ENCODE data around the gene PLAC1. TPM values are rescaled to one million over a fixed set of nuclear protein-coding genes. Genes with fewer than 3 reads are reported as not detected.

Gene PLAC1
- total and polyA plus RNA-seq, 2 of the 4 experiments (the other 2 are of a cell fraction) = 0.36 to 0.74 TPM

GRCh38 chrX:134671294-134671693 is 13.0 kb upstream of the PLAC1 start:
- H2AK9ac ChIP-seq (replicated peaks; ENCODE audit: low read depth, low read length, poor library complexity) = no peak overlapping the region
- no peak overlapping the region for H2AFZ ChIP-seq (replicated peaks; ENCODE audit: low read length, poor library complexity)
- H3K36me3 ChIP-seq (ENCODE audit: control insufficient read depth, insufficient read depth, low read length) = no peaks in the 10 kb centered on the region
- POLR2A ChIA-PET (ENCODE audit: unreplicated experiment) = no interaction called here
- peak overlapping the region; percentile 97 for H2BK5ac ChIP-seq (ENCODE audit: low read depth, low read length, poor library complexity, severe bottlenecking)
- no TSS peak for BruUV-seq (replicated peaks)
- H3K79me1 ChIP-seq (ENCODE audit: low read depth in 1 of 2, low read length in 2 of 2) = no peaks in the 10 kb centered on the region
- H3K4me3 ChIP-seq (ENCODE audit: insufficient read depth, low read depth, low read length) = no peak overlapping the region
- DNase-seq (peak; percentile 42), ATAC-seq (ENCODE audit: low read depth) (no peak)
- peak overlapping the region; percentile 79 for H4K91ac ChIP-seq (ENCODE audit: insufficient read depth, low read depth, low read length)
- peak overlapping the region; percentile 45 to 62 for H4K8ac ChIP-seq (ENCODE audit: low read depth in 2 of 2, low read length in 2 of 2)
- H3K4ac ChIP-seq (ENCODE audit: low read depth, low read length) = peak overlapping the region; percentile 88
- peak overlapping the region; percentile 53 for H3K18ac ChIP-seq (ENCODE audit: low read depth, low read length)
- TF ChIP-seq NFE2L2 (IDR thresholded peaks at IDR 0.05; ENCODE audit: low read depth, low read length) (no peak), ELK1 (IDR thresholded peaks at IDR 0.05; ENCODE audit: borderline replicate concordance, low read depth, low read length) (no peak), MXI1 (IDR thresholded peaks at IDR 0.05; ENCODE audit: borderline replicate concordance, low read depth, low read length) (no peak), CHD1 (IDR thresholded peaks at IDR 0.05; ENCODE audit: low read depth, low read length) (no peak), RCOR1 (IDR thresholded peaks at IDR 0.05; ENCODE audit: insufficient replicate concordance, low read length) (no peak), MAZ (IDR thresholded peaks at IDR 0.05; ENCODE audit: borderline replicate concordance, low read depth, low read length) (no peak), RFX5 (IDR thresholded peaks at IDR 0.05; ENCODE audit: low read depth, low read length) (no peak)
- TF ChIP-seq, protein P1, sequence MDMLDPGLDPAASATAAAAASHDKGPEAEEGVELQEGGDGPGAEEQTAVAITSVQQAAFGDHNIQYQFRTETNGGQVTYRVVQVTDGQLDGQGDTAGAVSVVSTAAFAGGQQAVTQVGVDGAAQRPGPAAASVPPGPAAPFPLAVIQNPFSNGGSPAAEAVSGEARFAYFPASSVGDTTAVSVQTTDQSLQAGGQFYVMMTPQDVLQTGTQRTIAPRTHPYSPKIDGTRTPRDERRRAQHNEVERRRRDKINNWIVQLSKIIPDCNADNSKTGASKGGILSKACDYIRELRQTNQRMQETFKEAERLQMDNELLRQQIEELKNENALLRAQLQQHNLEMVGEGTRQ (IDR thresholded peaks at IDR 0.05; ENCODE audit: low read depth, low read length) = no peak
- CTCF ChIA-PET = no interaction called here
- H3K14ac ChIP-seq (replicated peaks; ENCODE audit: low read depth, low read length) = peak overlapping the region; percentile 81
- WGBS, 2 experiments (ENCODE audit: extremely low coverage in 2 of 2, insufficient read length in 1 of 2) = no CpG with 5 or more reads among the region's 6 CpGs
- no peak overlapping the region for H3K9ac ChIP-seq (ENCODE audit: low read depth, low read length)
- H3K9me3 ChIP-seq (ENCODE audit: control insufficient read depth, insufficient read depth, low read length) = no peaks in the 10 kb centered on the region
- dilution Hi-C loops (cut with HindIII; ENCODE audit: low sequenced_read_pairs, unreplicated experiment) = no loop called here
- no peaks in the 10 kb centered on the region for H4K20me1 ChIP-seq (ENCODE audit: insufficient read depth, low read length)
- H3K4me1 ChIP-seq (ENCODE audit: control insufficient read depth, insufficient read depth, low read length) = peaks cover 20% of the 10 kb centered on the region
- H2AK5ac ChIP-seq (ENCODE audit: low read depth, low read length) = peak overlapping the region; percentile 66; the same call in 1 of the 2 replicates
- no peaks in the 10 kb centered on the region for H3K27me3 ChIP-seq (ENCODE audit: control insufficient read depth, insufficient read depth, low read length)
- H3K27ac ChIP-seq (ENCODE audit: insufficient read depth, low read length) = peak overlapping the region; percentile 24; the same call in 1 of the 2 replicates
- no peak overlapping the region for H3K4me2 ChIP-seq (ENCODE audit: low read depth, low read length)
- in situ Hi-C loops (cut with MboI; ENCODE audit: low sequenced_read_pairs) = no loop called here
- H2BK120ac ChIP-seq (ENCODE audit: low read depth, low read length) = peak overlapping the region; percentile 81
- H3K9me1 ChIP-seq (ENCODE audit: insufficient read depth, low read length) = 0 out of 2 replicates have a peak, but pooled peaks cover 14% of the 10 kb centered on the region
- peak overlapping the region; percentile 44 for H2BK20ac ChIP-seq (ENCODE audit: low read depth, low read length)
- no peak overlapping the region for H3K23ac ChIP-seq (ENCODE audit: low read depth, low read length)
- intact Hi-C loops (cut with micrococcal nuclease) = no loop called here
- no peak overlapping the region for H3K56ac ChIP-seq (ENCODE audit: extremely low read depth, insufficient read depth, low read length)
- peak overlapping the region; percentile 60 for H4K5ac ChIP-seq (ENCODE audit: low read depth, low read length)
- H2BK15ac ChIP-seq (ENCODE audit: low read depth, low read length) = peak overlapping the region; percentile 83; the same call in 2 of the 3 replicates

All from IMR-90 (cell line).